GM10266 (cell line): Measurements from ENCODE around the gene RUNDC1.

ENCODE experiments used
- DNase-seq: peaks from one replicate; pipeline ENCODE4 v3.0.0; 2012; ENCODE audit errors: extremely low spot score
- TF ChIP-seq, protein P1 (sequence below): IDR thresholded peaks from 2 replicates; pipeline ENCODE4 v1.5.1; 2012; ENCODE audit warnings: mild to moderate bottlenecking, low read depth; ENCODE audit not compliant: control insufficient read depth, insufficient read depth; ENCODE audit errors: missing control alignments

RUNDC1 gene

DNA sequence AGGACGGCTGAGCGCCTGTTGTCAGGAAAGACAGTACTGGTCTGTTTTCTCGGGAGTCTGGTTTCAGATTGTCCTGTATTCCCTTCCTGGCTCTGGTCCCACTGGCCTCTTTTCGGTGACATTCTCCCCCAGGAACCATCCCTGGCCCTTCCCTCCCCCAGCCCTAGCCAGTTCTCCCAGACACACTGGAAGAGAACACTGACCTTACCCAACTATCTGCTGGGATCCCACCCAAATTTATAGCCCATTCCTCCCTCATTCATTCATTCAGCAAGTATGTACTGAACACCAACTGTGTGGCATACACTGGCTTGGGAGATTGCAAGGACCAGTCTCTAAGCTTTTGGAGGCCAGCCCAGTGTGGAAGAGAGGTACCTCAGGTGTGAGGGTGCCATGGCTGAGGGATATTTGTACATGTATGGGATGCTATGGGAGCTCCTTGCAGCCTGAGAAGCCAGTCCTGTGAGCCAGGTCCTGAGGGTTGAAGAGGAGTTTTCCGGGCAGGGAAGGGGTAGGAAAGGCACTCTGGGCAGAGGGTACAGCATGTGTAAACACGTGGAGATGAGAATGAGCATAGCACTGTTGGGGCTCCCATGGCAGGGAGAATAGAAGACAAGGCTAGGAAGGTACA, 49.9 kb downstream of the RUNDC1 start:
- TF ChIP-seq, protein P1, sequence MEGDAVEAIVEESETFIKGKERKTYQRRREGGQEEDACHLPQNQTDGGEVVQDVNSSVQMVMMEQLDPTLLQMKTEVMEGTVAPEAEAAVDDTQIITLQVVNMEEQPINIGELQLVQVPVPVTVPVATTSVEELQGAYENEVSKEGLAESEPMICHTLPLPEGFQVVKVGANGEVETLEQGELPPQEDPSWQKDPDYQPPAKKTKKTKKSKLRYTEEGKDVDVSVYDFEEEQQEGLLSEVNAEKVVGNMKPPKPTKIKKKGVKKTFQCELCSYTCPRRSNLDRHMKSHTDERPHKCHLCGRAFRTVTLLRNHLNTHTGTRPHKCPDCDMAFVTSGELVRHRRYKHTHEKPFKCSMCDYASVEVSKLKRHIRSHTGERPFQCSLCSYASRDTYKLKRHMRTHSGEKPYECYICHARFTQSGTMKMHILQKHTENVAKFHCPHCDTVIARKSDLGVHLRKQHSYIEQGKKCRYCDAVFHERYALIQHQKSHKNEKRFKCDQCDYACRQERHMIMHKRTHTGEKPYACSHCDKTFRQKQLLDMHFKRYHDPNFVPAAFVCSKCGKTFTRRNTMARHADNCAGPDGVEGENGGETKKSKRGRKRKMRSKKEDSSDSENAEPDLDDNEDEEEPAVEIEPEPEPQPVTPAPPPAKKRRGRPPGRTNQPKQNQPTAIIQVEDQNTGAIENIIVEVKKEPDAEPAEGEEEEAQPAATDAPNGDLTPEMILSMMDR, result no peak
- DNase-seq, result no peak

DNA sequence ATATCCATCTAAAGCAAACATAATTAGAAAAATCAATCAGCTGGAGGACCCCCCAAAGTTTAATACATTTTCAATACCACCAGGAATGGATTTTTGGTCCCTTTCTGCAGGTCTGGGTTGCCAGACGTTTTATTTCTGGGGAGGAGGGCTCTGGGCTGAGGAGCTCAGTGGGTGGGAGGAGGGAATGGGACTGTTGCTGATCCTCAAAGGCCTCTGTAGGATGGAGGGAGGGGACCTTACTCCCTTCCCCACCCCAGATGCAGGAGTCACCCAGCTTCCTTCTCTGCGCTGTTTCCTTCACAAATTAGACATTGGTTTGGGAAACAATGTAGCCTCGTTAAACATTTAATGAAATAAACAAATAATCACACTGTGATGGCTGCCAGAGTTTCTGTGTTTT, 51.3 kb downstream of the RUNDC1 start:
- no peak for DNase-seq
- TF ChIP-seq, protein P1, result no peak

DNA sequence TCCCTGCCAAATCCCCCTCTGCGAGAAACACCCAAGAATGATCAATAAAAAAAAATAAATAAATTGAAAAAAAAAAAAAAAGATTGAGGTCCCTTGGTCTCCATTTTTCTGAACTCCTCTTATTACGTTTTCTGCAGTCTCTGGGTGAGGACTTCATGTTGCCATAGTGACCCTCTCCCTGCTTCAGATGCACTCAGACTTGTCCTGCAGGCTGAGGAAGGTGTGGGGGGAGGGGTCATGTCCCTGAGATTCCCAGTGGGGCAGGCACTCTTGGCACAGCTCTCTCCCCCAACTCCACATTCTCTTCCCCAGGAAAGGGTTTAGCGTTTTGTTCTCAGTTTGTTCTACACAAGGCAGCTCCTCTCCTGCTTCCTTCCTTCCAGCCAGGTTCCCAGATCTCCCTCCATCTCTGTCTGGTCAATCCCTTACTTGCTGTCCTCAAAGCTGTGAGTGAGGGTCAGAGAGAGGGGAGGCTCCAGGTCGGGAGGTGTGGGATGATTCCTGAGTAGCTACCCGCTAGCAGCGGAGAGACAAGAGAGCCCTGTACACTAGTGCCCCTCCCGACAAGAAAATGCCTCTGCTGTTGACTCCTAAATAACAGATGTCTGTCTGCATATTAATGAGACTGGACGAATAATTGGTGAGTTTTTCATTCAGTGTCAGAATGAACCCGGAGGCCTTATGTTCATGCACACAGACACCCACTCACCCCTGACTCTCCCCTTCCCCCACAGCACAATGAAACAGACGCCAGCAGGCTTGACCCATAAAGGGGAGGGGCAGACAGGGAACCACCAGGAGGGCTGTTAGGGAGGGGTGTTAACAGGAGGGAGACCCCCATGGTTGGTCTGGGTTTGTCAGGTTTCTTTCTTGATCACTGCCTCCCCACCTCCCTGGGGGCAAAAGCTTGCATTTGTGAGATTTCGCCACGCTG, 53.9 kb downstream of the RUNDC1 start:
- DNase-seq, result no peak
- TF ChIP-seq, protein P1, result no peak

GRCh38 chr17:43034894-43035293, 54.5 kb downstream of the RUNDC1 start:
- TF ChIP-seq, protein P1, result no peak
- no peak for DNase-seq

DNA sequence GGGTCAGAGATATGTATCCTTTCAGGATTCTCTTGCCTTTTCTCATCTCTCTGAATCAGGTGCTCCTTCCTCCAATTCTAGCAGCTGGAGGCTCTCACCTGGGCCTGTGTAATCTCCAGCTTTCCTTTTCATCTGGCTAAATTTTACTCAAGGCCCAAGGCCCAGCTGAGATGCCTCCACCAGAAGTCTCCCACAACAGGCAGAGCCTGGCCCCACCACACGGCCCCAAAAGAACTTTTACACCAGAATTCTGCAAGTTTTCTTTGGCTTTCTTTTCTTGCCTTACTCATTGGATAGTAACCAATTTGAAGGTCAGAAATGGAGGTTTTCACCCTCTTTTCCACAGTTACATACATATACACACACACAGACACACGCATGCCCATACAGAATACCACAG, 59.3 kb downstream of the RUNDC1 start:
- no peak for DNase-seq

GRCh38 chr17:43040655-43041054, 60.3 kb downstream of the RUNDC1 start:
- DNase-seq, result no peak
- TF ChIP-seq, protein P1, result no peak

More for the DNA sequence above, 59.3 kb downstream of the RUNDC1 start:
- TF ChIP-seq, protein P1, result no peak

- TF ChIP-seq, protein P1, result no peak
- DNase-seq, result no peak
Measured at GRCh38 chr17:43042025-43042628, 61.8 kb downstream of the RUNDC1 start.
